ENCODE data around the gene ALAS2. TPM values are rescaled to one million over a fixed set of nuclear protein-coding genes. Genes with fewer than 3 reads are reported as not detected.

ALAS2 gene
- total and polyA plus RNA-seq, 11 donors = 0.06 to 8.3 (median 1.7) TPM; not detected in 1

DNA sequence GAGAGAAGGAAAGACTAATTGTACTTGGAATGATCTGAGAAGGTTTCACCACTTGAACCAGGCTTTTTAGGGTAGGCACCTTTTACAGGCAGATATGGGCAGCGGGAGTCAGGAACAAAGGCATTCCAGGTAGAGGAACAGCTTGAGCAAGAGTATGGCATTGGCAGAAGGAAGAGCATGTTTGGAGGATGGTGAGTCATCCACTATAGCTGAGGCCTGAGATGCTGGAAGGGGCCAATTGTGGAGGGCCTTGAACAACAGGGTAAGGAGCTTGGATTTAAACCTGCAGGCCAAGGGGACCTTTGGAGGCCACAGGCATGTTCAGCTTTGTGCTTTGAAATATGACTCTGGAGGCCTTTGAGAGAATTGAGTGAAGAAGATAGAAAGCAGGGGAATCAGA lies 69.0 kb downstream of the ALAS2 start:
- Histone ChIP-seq H3K4me3 (no peak overlapping the region), H3K27ac (no peak overlapping the region), H3K36me3 (no peaks in the 10 kb centered on the region), H3K27me3 (peaks cover 0 to 18% (median 0%) of the 10 kb centered on the region in 9 donors), H3K4me1 (no peaks in the 10 kb centered on the region), H3K9me3 (no peaks in the 10 kb centered on the region)
- no peak for DNase-seq
- TF ChIP-seq CTCF (IDR thresholded peaks at IDR 0.05) (no peak), POLR2A (IDR thresholded peaks at IDR 0.05) (no peak)
- intact Hi-C loops (cut with DNase I) = no loop called here
- no peak for ATAC-seq
- WGBS, 4 donors = 70 to 100% (median 88%) methylated on average over 1 of the region's 1 CpG

Other genes starting within 250 kb of the ALAS2 start
- not detected for gene ITIH6, start 232.7 kb downstream of the ALAS2 start, total RNA-seq
- gene ITIH6, start 232.7 kb downstream of the ALAS2 start, polyA plus RNA-seq = not detected
- gene MAGED2, start 223.2 kb downstream of the ALAS2 start, total RNA-seq = 100 to 1,000 TPM in 5 of 9 donors, 10 to 100 TPM in 4; 80.7 to 126 (median 102) TPM
- 10 to 100 TPM; 59.3 to 90.9 TPM for gene MAGED2, start 223.2 kb downstream of the ALAS2 start, polyA plus RNA-seq
- gene TRO, start 110.2 kb downstream of the ALAS2 start, total RNA-seq = 1 to 10 TPM; 1.0 to 6.2 (median 2.5) TPM
- gene TRO, start 110.2 kb downstream of the ALAS2 start, polyA plus RNA-seq = 1 to 10 TPM; 1.3 to 2.5 TPM
- gene PFKFB1, start 36.8 kb downstream of the ALAS2 start, total RNA-seq = 1 to 10 TPM in 1 of 9 donors, under 1 TPM in 5, not detected in 3; 0.14 to 1.2 (median 0.31) TPM
- gene PFKFB1, start 36.8 kb downstream of the ALAS2 start, polyA plus RNA-seq = under 1 TPM; 0.11 to 0.19 TPM
- 10 to 100 TPM in 1 of 9 donors, 1 to 10 TPM in 8; 6.8 to 12.4 (median 8.6) TPM for gene APEX2, start 30.6 kb downstream of the ALAS2 start, total RNA-seq
- gene APEX2, start 30.6 kb downstream of the ALAS2 start, polyA plus RNA-seq = 10 to 100 TPM in 1 of 2 donors, 1 to 10 TPM in 1; 4.5 to 10.6 TPM
- gene PAGE2B, start 44.1 kb upstream of the ALAS2 start, total RNA-seq = not detected
- gene PAGE2B, start 44.1 kb upstream of the ALAS2 start, polyA plus RNA-seq = not detected
- gene PAGE2, start 58.0 kb upstream of the ALAS2 start, total RNA-seq = not detected
- gene PAGE2, start 58.0 kb upstream of the ALAS2 start, polyA plus RNA-seq = not detected
- not detected for gene PAGE5, start 189.4 kb upstream of the ALAS2 start, total RNA-seq
- gene PAGE5, start 189.4 kb upstream of the ALAS2 start, polyA plus RNA-seq = not detected
- gene PAGE3, start 233.9 kb upstream of the ALAS2 start, total RNA-seq = not detected
- gene PAGE3, start 233.9 kb upstream of the ALAS2 start, polyA plus RNA-seq = not detected